GM19395 (cell line): ENCODE results near the gene SLBP.
"Not testable (repeated sequence)": the region's sequence is repeated elsewhere in the genome, so short reads cannot be mapped to it uniquely, and the experiment has no call there.

ENCODE experiments used
- ATAC-seq: cut with Tn5 transposase; IDR thresholded peaks from one replicate; pipeline ENCODE4 v1.9.1; 2021; ENCODE audit warnings: mild to moderate bottlenecking, moderate library complexity; ENCODE audit not compliant: unreplicated experiment

SLBP gene

GRCh38 chr4:1678244-1678643, 33.9 kb downstream of the SLBP start:
- no peak for ATAC-seq

GRCh38 chr4:1676605-1677525, 35.3 kb downstream of the SLBP start:
- no peak for ATAC-seq

- ATAC-seq: no peak
Observed at GRCh38 chr4:1675802-1676137, 36.3 kb downstream of the SLBP start.

GRCh38 chr4:1675136-1675801, 36.9 kb downstream of the SLBP start:
- ATAC-seq: no peak

GRCh38 chr4:1674682-1675081, 37.4 kb downstream of the SLBP start:
- ATAC-seq: no peak

GRCh38 chr4:1673671-1674070, 38.4 kb downstream of the SLBP start:
- ATAC-seq: no peak

GRCh38 chr4:1671011-1671410, 41.1 kb downstream of the SLBP start:
- ATAC-seq: not testable (repeated sequence)

GRCh38 chr4:1670279-1670678, 41.8 kb downstream of the SLBP start:
- no peak for ATAC-seq

- ATAC-seq: no peak
Observed at GRCh38 chr4:1669850-1670249, 42.3 kb downstream of the SLBP start.

- ATAC-seq: no peak
Observed at GRCh38 chr4:1669270-1669669, 42.8 kb downstream of the SLBP start.

- ATAC-seq: no peak
Observed at GRCh38 chr4:1668488-1668840, 43.7 kb downstream of the SLBP start.

- no peak for ATAC-seq
Observed at GRCh38 chr4:1667273-1667672, 44.8 kb downstream of the SLBP start.

GRCh38 chr4:1666391-1666790, 45.7 kb downstream of the SLBP start:
- no peak for ATAC-seq

- ATAC-seq: no peak
Observed at GRCh38 chr4:1664141-1664540, 48.0 kb downstream of the SLBP start.

- no peak for ATAC-seq
Observed at GRCh38 chr4:1663549-1663948, 48.6 kb downstream of the SLBP start.

- ATAC-seq: no peak
Observed at GRCh38 chr4:1661695-1662094, 50.4 kb downstream of the SLBP start.

- no peak for ATAC-seq
Observed at GRCh38 chr4:1660948-1661677, 51.0 kb downstream of the SLBP start.

- ATAC-seq: no peak
Observed at GRCh38 chr4:1659104-1660043, 52.7 kb downstream of the SLBP start.

- no peak for ATAC-seq
Observed at GRCh38 chr4:1658581-1658980, 53.5 kb downstream of the SLBP start.

- ATAC-seq: no peak
Observed at GRCh38 chr4:1658146-1658545, 54.0 kb downstream of the SLBP start.

GRCh38 chr4:1656986-1657385, 55.1 kb downstream of the SLBP start:
- ATAC-seq: no peak
